OCI-LY3 (cell line): Measurements from ENCODE around the gene BCL6.

Source experiments
- CTCF ChIP-seq: fragments of 200-600, 300-600 bp; sonication (generic); IDR thresholded peaks from 2 replicates; pipeline ENCODE4 v1.5.1; 2014; ENCODE audit warnings: antibody characterized with exemption, low read length, low read depth
- EZH2phosphoT487 ChIP-seq: fragments of 200-600 bp; shearing (Covaris generic); IDR thresholded peaks from 2 replicates; pipeline ENCODE4 v1.6.1; 2018; ENCODE audit warnings: antibody characterized with exemption, mixed run types, low read depth

GRCh38 chr3:187738071-187738330 lies 7.3 kb downstream of the BCL6 start:
- TF ChIP-seq CTCF: no peak
- TF ChIP-seq EZH2phosphoT487: no peak
